Mesenchymal stem cell (in vitro differentiated cells and primary cell): ENCODE data around the gene CAPZA1.

Source experiments
- DNase-seq: peaks from one replicate; pipeline ENCODE4 v3.0.0-alpha.2; 2013
- H2AFZ ChIP-seq: one replicate; pipeline ENCODE4 v1.6.1; 2013; ENCODE audit warnings: low read depth, mild to moderate bottlenecking, control low read depth, inconsistent platforms, low read length, moderate library complexity
- H2AK5ac ChIP-seq: 2 replicates; pipeline ENCODE4 v1.6.1; 2013; ENCODE audit warnings: low read length, moderate library complexity, mild to moderate bottlenecking, inconsistent platforms; ENCODE audit not compliant: severe bottlenecking
- H2BK120ac ChIP-seq: one replicate; pipeline ENCODE4 v1.6.1; 2013; ENCODE audit warnings: low read depth, mild to moderate bottlenecking, inconsistent platforms, low read length, moderate library complexity
- H2BK12ac ChIP-seq, 2 experiments: one replicate each; pipeline ENCODE4 v1.6.1; 2013; ENCODE audit warnings: inconsistent platforms in 2 of 2, low read length in 2 of 2, mild to moderate bottlenecking in 2 of 2, moderate library complexity in 2 of 2, control low read depth in 1 of 2
- H2BK15ac ChIP-seq: one replicate; pipeline ENCODE4 v1.6.1; 2013; ENCODE audit warnings: mild to moderate bottlenecking, low read depth, inconsistent platforms; ENCODE audit not compliant: poor library complexity, severe bottlenecking
- H2BK5ac ChIP-seq: 2 replicates; pipeline ENCODE4 v1.6.1; 2013; ENCODE audit warnings: low read depth, mild to moderate bottlenecking, low read length, control low read depth, inconsistent platforms; ENCODE audit not compliant: poor library complexity, severe bottlenecking
- H3K14ac ChIP-seq, 2 experiments: one replicate each; pipeline ENCODE4 v1.6.1; 2013; ENCODE audit warnings: inconsistent platforms in 2 of 2, low read length in 2 of 2, control low read depth in 1 of 2, mild to moderate bottlenecking in 1 of 2, moderate library complexity in 1 of 2
- H3K18ac ChIP-seq, 2 experiments: one replicate each; pipeline ENCODE4 v1.6.1; 2013; ENCODE audit warnings: inconsistent platforms in 2 of 2, low read length in 2 of 2, control low read depth in 1 of 2, low read depth in 1 of 2, mild to moderate bottlenecking in 1 of 2
- H3K23ac ChIP-seq, 2 experiments: one replicate each; pipeline ENCODE4 v1.6.1; 2013; ENCODE audit warnings: inconsistent platforms in 2 of 2, low read length in 2 of 2, mild to moderate bottlenecking in 2 of 2, moderate library complexity in 2 of 2, control low read depth in 1 of 2
- H3K27ac ChIP-seq: 2 replicates; pipeline ENCODE4 v1.5.1; 2013; ENCODE audit warnings: mild to moderate bottlenecking, moderate library complexity, low read length, control low read depth, inconsistent platforms; ENCODE audit not compliant: poor library complexity, severe bottlenecking
- H3K27me3 ChIP-seq, 2 experiments: 2 replicates each; pipeline versions ENCODE4 v1.6.1 to v1.7.0; 2013; ENCODE audit warnings: low read length in 2 of 2, mild to moderate bottlenecking in 2 of 2, moderate library complexity in 2 of 2, control low read depth in 1 of 2, inconsistent platforms in 1 of 2; ENCODE audit not compliant: control insufficient read depth in 1 of 2, insufficient read depth in 1 of 2
- H3K36me3 ChIP-seq, 2 experiments: 2 replicates each; pipeline versions ENCODE4 v1.6.1 to v1.7.0; 2013; ENCODE audit warnings: low read length in 2 of 2, control low read depth in 1 of 2, inconsistent platforms in 1 of 2, low read depth in 1 of 2, mild to moderate bottlenecking in 1 of 2; ENCODE audit not compliant: insufficient read depth in 2 of 2, control insufficient read depth in 1 of 2
- H3K4ac ChIP-seq, 2 experiments: one replicate each; pipeline ENCODE4 v1.6.1; 2013; ENCODE audit warnings: inconsistent platforms in 2 of 2, low read length in 2 of 2, mild to moderate bottlenecking in 2 of 2, moderate library complexity in 2 of 2, control low read depth in 1 of 2, low read depth in 1 of 2
- H3K4me1 ChIP-seq: 2 replicates; pipeline ENCODE4 v1.6.1; 2013; ENCODE audit warnings: low read depth, low read length, control low read depth; ENCODE audit not compliant: control insufficient read depth, insufficient read depth
- H3K4me2 ChIP-seq: 2 replicates; pipeline ENCODE4 v1.6.1; 2013; ENCODE audit warnings: low read length, mild to moderate bottlenecking, inconsistent platforms; ENCODE audit not compliant: poor library complexity, severe bottlenecking
- H3K4me3 ChIP-seq, 2 experiments: 2 replicates each; pipeline versions ENCODE4 v1.5.1 to v1.7.0; 2013; ENCODE audit warnings: low read length in 2 of 2, mild to moderate bottlenecking in 2 of 2, control low read depth in 1 of 2, low read depth in 1 of 2; ENCODE audit not compliant: insufficient read depth in 1 of 2
- H3K79me1 ChIP-seq: replicated peaks from 2 replicates; pipeline ENCODE4 v1.6.1; 2013; ENCODE audit warnings: mild to moderate bottlenecking, control low read depth, low read length, inconsistent platforms; ENCODE audit not compliant: poor library complexity, severe bottlenecking
- H3K9ac ChIP-seq: 2 replicates; pipeline ENCODE4 v1.7.0; 2013; ENCODE audit warnings: mild to moderate bottlenecking, low read length, moderate library complexity
- H3K9me3 ChIP-seq: 2 replicates; pipeline ENCODE4 v1.7.0; 2013; ENCODE audit warnings: mild to moderate bottlenecking, low read length; ENCODE audit not compliant: control insufficient read depth
- H4K8ac ChIP-seq: one replicate; pipeline ENCODE4 v1.6.1; 2013; ENCODE audit warnings: inconsistent platforms, mild to moderate bottlenecking, low read length, moderate library complexity
- H4K91ac ChIP-seq: one replicate; pipeline ENCODE4 v1.6.1; 2013; ENCODE audit warnings: mild to moderate bottlenecking, low read length, inconsistent platforms
- WGBS: methylation state at CpG from one replicate; pipeline ENCODE4 v1.1.7; 2013; ENCODE audit warnings: mixed read lengths; 5-methylcytosine and 5-hydroxymethylcytosine counted together

CAPZA1 gene

GRCh38 chr1:112626193-112626592 is 6.6 kb downstream of the CAPZA1 start:
- H3K9ac ChIP-seq = no peak overlapping the region
- H3K18ac ChIP-seq = no peak overlapping the region
- no peaks in the 10 kb centered on the region for H3K27me3 ChIP-seq
- no peak overlapping the region for H3K4me2 ChIP-seq
- no peak overlapping the region for H2BK120ac ChIP-seq
- H3K14ac ChIP-seq = no peak overlapping the region
- no peak overlapping the region for H3K4ac ChIP-seq
- H2AFZ ChIP-seq = no peak overlapping the region
- no peak overlapping the region for H4K91ac ChIP-seq
- H3K79me1 ChIP-seq = no peaks in the 10 kb centered on the region
- WGBS = over 99% methylated on average over 5 of the region's 5 CpGs
- no peaks in the 10 kb centered on the region for H3K9me3 ChIP-seq
- no peak overlapping the region for H4K8ac ChIP-seq
- no peak overlapping the region for H2BK15ac ChIP-seq
- no peak overlapping the region for H2BK12ac ChIP-seq
- no peak overlapping the region for H3K4me3 ChIP-seq
- peaks cover 6 to 41% of the 10 kb centered on the region in 2 experiments for H3K36me3 ChIP-seq
- H2AK5ac ChIP-seq = no peak overlapping the region
- no peak overlapping the region for H3K27ac ChIP-seq
- no peak overlapping the region for H2BK5ac ChIP-seq
- peaks cover 5% of the 10 kb centered on the region for H3K4me1 ChIP-seq
- H3K23ac ChIP-seq = no peak overlapping the region
- no peak for DNase-seq

GRCh38 chr1:112626887-112627286 is 7.3 kb downstream of the CAPZA1 start:
- Histone ChIP-seq H3K4ac (no peak overlapping the region), H2BK12ac (no peak overlapping the region)

GRCh38 chr1:112628516-112628915 is 8.9 kb downstream of the CAPZA1 start:
- no peak overlapping the region for H2BK12ac ChIP-seq
- H3K27me3 ChIP-seq = no peaks in the 10 kb centered on the region
- no peak overlapping the region for H2BK5ac ChIP-seq
- H2AK5ac ChIP-seq = no peak overlapping the region
- H3K79me1 ChIP-seq = no peaks in the 10 kb centered on the region
- H3K4me2 ChIP-seq = no peak overlapping the region
- whole genome bisulfite sequencing = 98% methylated on average over 2 of the region's 2 CpGs
- H2BK120ac ChIP-seq = no peak overlapping the region
- H4K91ac ChIP-seq = no peak overlapping the region
- no peak overlapping the region for H3K14ac ChIP-seq
- H3K4me3 ChIP-seq = no peak overlapping the region
- no peak overlapping the region for H3K18ac ChIP-seq
- no peak overlapping the region for H3K27ac ChIP-seq
- no peaks in the 10 kb centered on the region for H3K9me3 ChIP-seq
- H2BK15ac ChIP-seq = no peak overlapping the region
- no peak overlapping the region for H3K9ac ChIP-seq
- H3K4ac ChIP-seq = no peak overlapping the region
- H3K4me1 ChIP-seq = peaks cover 4% of the 10 kb centered on the region
- H3K36me3 ChIP-seq = peaks cover 6 to 52% of the 10 kb centered on the region in 2 experiments
- H3K23ac ChIP-seq = no peak overlapping the region
- DNase-seq = no peak
- H4K8ac ChIP-seq = no peak overlapping the region
- no peak overlapping the region for H2AFZ ChIP-seq

More at GRCh38 chr1:112626887-112627286, 7.3 kb downstream of the CAPZA1 start:
- Histone ChIP-seq H2BK15ac (no peak overlapping the region), H3K4me2 (no peak overlapping the region), H3K18ac (no peak overlapping the region), H2BK5ac (no peak overlapping the region), H3K27me3 (no peaks in the 10 kb centered on the region), H3K27ac (no peak overlapping the region), H3K4me3 (no peak overlapping the region), H4K91ac (no peak overlapping the region), H3K79me1 (no peaks in the 10 kb centered on the region), H3K9me3 (no peaks in the 10 kb centered on the region), H3K14ac (no peak overlapping the region), H4K8ac (no peak overlapping the region), H2AFZ (no peak overlapping the region), H3K36me3 (peaks cover 6 to 48% of the 10 kb centered on the region in 2 experiments), H2AK5ac (no peak overlapping the region), H3K4me1 (peaks cover 4% of the 10 kb centered on the region), H3K9ac (no peak overlapping the region), H3K23ac (no peak overlapping the region), H2BK120ac (no peak overlapping the region)
- DNase-seq = no peak

GRCh38 chr1:112629256-112629655 is 9.6 kb downstream of the CAPZA1 start:
- H3K36me3 ChIP-seq = peaks cover 6 to 52% of the 10 kb centered on the region in 2 experiments
- no peak overlapping the region for H3K14ac ChIP-seq
- H3K4ac ChIP-seq = no peak overlapping the region
- no peak overlapping the region for H3K23ac ChIP-seq
- H2AK5ac ChIP-seq = no peak overlapping the region
- H4K91ac ChIP-seq = no peak overlapping the region
- no peak overlapping the region for H3K4me3 ChIP-seq
- no peak overlapping the region for H2BK15ac ChIP-seq
- H3K4me2 ChIP-seq = no peak overlapping the region
- no peak overlapping the region for H2AFZ ChIP-seq
- no peak overlapping the region for H2BK5ac ChIP-seq
- peaks cover 4% of the 10 kb centered on the region for H3K4me1 ChIP-seq
- no peak overlapping the region for H3K9ac ChIP-seq
- no peak overlapping the region for H4K8ac ChIP-seq
- no peak for DNase-seq
- H3K27me3 ChIP-seq = no peaks in the 10 kb centered on the region
- H3K79me1 ChIP-seq = no peaks in the 10 kb centered on the region
- no peak overlapping the region for H3K18ac ChIP-seq
- H3K27ac ChIP-seq = no peak overlapping the region
- no peaks in the 10 kb centered on the region for H3K9me3 ChIP-seq
- no peak overlapping the region for H2BK12ac ChIP-seq
- H2BK120ac ChIP-seq = no peak overlapping the region
